Naive thymus-derived CD8-positive, alpha-beta T cell (primary cell): ENCODE data around the gene MAD1L1. TPM values are rescaled to one million over a fixed set of nuclear protein-coding genes. Genes with fewer than 3 reads are reported as not detected.
A peak's percentile ranks its signal among the peaks of the same experiment; 100 is the strongest.

ENCODE experiments used
- ATAC-seq, 2 donors: fragments of 150-1000 bp; cut with Tn5 transposase in 1 of 2; sonication (Bioruptor Pico), chemical (Tn5 transposase) in 1 of 2; 1 replicate in 1 of 2; 2 replicates in 1 of 2; pipeline ENCODE4 v1.10.0; 2021; ENCODE audit warnings: mild to moderate bottlenecking in 2 of 2, moderate library complexity in 2 of 2
- POLR2A ChIA-PET: fragments of 350-600 bp; sonication (Branson Sonifier 250); formaldehyde crosslinking; loops from one replicate; lab custom pipeline; 2021; ENCODE audit warnings: antibody characterized with exemption; lab: Charles Lee
- DNase-seq, 10 donors: peaks; one replicate each; pipeline versions ENCODE4 v3.0.0 to v3.0.0-alpha.2; 2020 to 2022
- H3K27ac Mint-ChIP-seq, 10 donors: one replicate each; pipeline ENCODE4 v1.8.0; 2020 to 2022; ENCODE audit warnings: mild to moderate bottlenecking in 10 of 10, mixed read lengths in 10 of 10, moderate library complexity in 4 of 10, inconsistent platforms in 1 of 10
- H3K27me3 Mint-ChIP-seq, 5 donors: one replicate each; pipeline ENCODE4 v1.8.0; 2021 to 2022; ENCODE audit warnings: mixed read lengths in 5 of 5
- H3K36me3 Mint-ChIP-seq, 3 donors: one replicate each; pipeline ENCODE4 v1.8.0; 2020 to 2022; ENCODE audit warnings: mixed read lengths in 3 of 3, mild to moderate bottlenecking in 2 of 3, inconsistent platforms in 1 of 3
- H3K4me1 Mint-ChIP-seq, 4 donors: one replicate each; pipeline ENCODE4 v1.8.0; 2021 to 2022; ENCODE audit warnings: mixed read lengths in 4 of 4
- H3K4me3 Mint-ChIP-seq, 10 donors: one replicate each; pipeline ENCODE4 v1.8.0; 2020 to 2022; ENCODE audit warnings: mild to moderate bottlenecking in 10 of 10, mixed read lengths in 10 of 10, moderate library complexity in 6 of 10, inconsistent platforms in 1 of 10
- H3K9me3 Mint-ChIP-seq, 9 donors: one replicate each; pipeline ENCODE4 v1.8.0; 2020 to 2022; ENCODE audit warnings: mixed read lengths in 9 of 9, mild to moderate bottlenecking in 3 of 9, inconsistent platforms in 1 of 9, moderate library complexity in 1 of 9
- polyA plus RNA-seq, 3 donors: library from polyadenylated mRNA; unstranded; fragments of 300-500 nt; fragmentation: Illumina TruSeq; gene quantifications; one replicate each; pipeline ENCODE4 v1.2.3, GENCODE V29; 2021
- total RNA-seq, 8 experiments: library from RNA in 2 of 8; stranded (reverse) in 2 of 8; gene quantifications; one replicate each; pipeline ENCODE4 v1.2.3 and lab custom pipeline; 2021 to 2026

The MAD1L1 gene
- total and polyA plus RNA-seq, 5 experiments from 2014 or later: 84.5 to 243 (median 146) TPM

DNA sequence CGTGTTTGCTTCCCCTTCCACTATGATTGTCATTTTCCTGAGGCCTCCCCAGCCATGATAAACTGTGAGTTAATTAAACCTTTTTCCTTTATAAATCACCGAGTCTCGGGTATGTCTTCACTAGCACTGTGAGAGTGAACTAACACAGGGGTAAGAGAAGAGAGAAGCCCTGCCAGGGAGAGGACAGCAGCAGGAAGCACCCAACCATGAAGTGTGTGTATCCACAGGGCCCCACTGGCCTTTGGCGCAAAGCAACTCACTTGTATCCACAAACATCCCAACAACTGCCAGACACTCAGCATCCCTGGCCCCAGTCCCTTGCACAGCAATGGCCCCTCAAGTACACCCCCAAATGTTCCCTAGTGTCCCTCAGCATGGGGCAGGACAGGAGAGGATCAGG is 115.1 kb downstream of the MAD1L1 start:
- peaks cover 33 to 68% (median 53%) of the 10 kb centered on the region in 4 donors for H3K4me1 Mint-ChIP-seq
- POLR2A ChIA-PET: no interaction called here
- H3K36me3 Mint-ChIP-seq: peaks cover 0 to 2% (median 0%) of the 10 kb centered on the region in 3 donors
- H3K9me3 Mint-ChIP-seq: no peaks in the 10 kb centered on the region
- H3K27ac Mint-ChIP-seq: peak overlapping the region in 7 of 10 donors; percentile 14 to 82 (median 79)
- H3K4me3 Mint-ChIP-seq: peak overlapping the region in 3 of 10 donors; percentile 15 to 38 (median 22)
- no peaks in the 10 kb centered on the region for H3K27me3 Mint-ChIP-seq
- no peak for ATAC-seq
- DNase-seq: no peak

DNA sequence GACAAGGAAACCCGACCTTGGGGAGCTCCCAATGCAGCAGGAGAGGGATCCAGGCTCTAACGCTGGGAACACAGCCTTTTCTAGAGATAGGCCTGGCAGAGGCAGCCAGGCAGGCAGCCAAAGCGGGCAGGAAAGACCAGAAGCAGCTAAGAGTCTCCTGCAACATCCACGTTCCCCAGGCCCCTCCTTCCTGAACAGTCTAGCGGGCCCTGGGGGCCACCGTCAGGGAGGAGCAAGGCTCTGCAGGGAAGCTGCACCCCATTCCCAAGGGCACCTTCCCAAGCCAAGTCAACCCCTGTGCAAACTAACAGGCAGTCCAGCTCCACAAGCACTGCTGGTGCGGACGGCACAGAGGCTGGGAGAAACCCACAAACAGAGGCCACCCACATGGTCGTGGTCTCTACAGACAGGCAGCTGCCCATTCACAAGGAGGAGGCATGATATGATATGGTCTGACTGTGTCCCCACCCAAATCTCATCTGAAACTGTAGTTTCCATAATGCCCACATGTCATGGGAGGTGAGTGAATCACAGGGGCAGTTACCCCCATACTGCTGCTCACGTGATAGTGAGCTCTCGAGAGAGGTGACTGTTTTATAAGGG is 115.7 kb downstream of the MAD1L1 start:
- Mint-ChIP-seq H3K4me1 (peaks cover 35 to 74% (median 58%) of the 10 kb centered on the region in 4 donors), H3K27ac (peak overlapping the region in 8 of 10 donors; percentile 21 to 82 (median 62)), H3K4me3 (no peak overlapping the region), H3K27me3 (no peaks in the 10 kb centered on the region), H3K9me3 (no peaks in the 10 kb centered on the region), H3K36me3 (peaks cover 0 to 2% (median 0%) of the 10 kb centered on the region in 3 donors)
- ATAC-seq: no peak
- POLR2A ChIA-PET: no interaction called here
- no peak for DNase-seq

DNA sequence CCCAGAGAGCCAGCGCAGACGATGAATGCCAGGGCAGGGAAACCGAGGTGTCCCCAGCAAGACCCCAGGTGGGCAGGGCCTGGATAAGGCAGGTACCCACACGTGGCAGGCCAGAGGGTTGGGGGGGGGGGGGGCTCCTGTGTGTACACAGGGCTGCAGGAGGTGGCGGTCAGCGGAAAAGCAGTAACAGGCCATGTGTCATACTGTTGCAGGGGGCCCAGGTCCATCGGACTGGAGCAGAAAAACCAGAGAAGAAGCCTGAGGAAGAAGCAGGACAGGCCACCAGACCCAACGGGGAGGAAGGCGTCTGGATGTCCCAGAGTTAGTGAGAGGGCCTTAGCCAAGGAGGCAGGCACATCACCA is 116.3 kb downstream of the MAD1L1 start:
- H3K4me1 Mint-ChIP-seq: peaks cover 38 to 77% (median 64%) of the 10 kb centered on the region in 4 donors
- POLR2A ChIA-PET: no interaction called here

DNA sequence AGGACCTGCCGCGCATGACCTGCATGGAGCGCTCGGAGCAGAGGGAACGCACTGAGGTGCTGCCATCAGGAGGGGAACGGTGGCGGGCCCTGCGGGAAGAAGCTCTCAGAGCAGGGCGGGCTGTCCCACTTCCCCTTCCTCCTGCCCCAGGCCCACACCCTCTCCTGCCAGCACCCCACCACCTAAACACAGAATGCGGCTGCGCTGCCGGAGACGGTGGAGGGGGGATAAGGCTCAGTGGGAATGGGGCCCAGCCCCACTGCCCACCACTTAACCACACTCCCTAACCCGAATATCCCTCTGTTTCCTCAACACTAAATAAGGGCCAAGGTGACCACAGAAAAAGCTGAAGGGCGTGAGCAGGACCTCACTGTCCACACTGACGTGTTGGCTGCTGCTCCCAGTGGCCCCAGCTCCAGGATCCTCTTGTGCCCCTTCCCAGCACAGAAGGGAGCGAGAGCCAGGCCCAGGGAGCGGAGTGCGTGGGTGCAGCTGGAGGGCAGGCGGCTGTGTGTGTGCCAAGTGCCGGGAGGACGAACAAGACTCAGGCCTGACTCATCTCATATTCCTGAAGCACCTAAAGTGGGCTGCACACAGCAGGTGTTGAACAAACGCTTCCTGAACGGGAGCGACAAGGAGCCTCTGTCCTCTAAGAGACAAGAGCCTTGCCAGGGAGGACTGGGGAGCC is 116.8 kb downstream of the MAD1L1 start:
- DNase-seq (no peak), ATAC-seq (peak in 1 of 2 donors; percentile 17)
- no peaks in the 10 kb centered on the region for H3K27me3 Mint-ChIP-seq
- peak overlapping the region in 8 of 10 donors; percentile 16 to 77 (median 62) for H3K27ac Mint-ChIP-seq
- POLR2A ChIA-PET: interaction anchor here (0.6 kb wide), 1 partner anchor 23 kb away, joined by 3 read pairs; no protein-coding TSS in a partner anchor
- H3K4me1 Mint-ChIP-seq: peaks cover 41 to 82% (median 69%) of the 10 kb centered on the region in 4 donors
- no peaks in the 10 kb centered on the region for H3K9me3 Mint-ChIP-seq
- peak overlapping the region in 8 of 10 donors; percentile 4 to 60 (median 32) for H3K4me3 Mint-ChIP-seq
- peaks cover 0 to 2% (median 0%) of the 10 kb centered on the region in 3 donors for H3K36me3 Mint-ChIP-seq

More for the DNA sequence above, 116.3 kb downstream of the MAD1L1 start:
- ATAC-seq: no peak
- Mint-ChIP-seq H3K9me3 (no peaks in the 10 kb centered on the region), H3K27ac (peak overlapping the region in 5 of 10 donors; percentile 46 to 75 (median 55)), H3K36me3 (peaks cover 0 to 2% (median 0%) of the 10 kb centered on the region in 3 donors), H3K27me3 (no peaks in the 10 kb centered on the region), H3K4me3 (no peak overlapping the region)
- no peak for DNase-seq

DNA sequence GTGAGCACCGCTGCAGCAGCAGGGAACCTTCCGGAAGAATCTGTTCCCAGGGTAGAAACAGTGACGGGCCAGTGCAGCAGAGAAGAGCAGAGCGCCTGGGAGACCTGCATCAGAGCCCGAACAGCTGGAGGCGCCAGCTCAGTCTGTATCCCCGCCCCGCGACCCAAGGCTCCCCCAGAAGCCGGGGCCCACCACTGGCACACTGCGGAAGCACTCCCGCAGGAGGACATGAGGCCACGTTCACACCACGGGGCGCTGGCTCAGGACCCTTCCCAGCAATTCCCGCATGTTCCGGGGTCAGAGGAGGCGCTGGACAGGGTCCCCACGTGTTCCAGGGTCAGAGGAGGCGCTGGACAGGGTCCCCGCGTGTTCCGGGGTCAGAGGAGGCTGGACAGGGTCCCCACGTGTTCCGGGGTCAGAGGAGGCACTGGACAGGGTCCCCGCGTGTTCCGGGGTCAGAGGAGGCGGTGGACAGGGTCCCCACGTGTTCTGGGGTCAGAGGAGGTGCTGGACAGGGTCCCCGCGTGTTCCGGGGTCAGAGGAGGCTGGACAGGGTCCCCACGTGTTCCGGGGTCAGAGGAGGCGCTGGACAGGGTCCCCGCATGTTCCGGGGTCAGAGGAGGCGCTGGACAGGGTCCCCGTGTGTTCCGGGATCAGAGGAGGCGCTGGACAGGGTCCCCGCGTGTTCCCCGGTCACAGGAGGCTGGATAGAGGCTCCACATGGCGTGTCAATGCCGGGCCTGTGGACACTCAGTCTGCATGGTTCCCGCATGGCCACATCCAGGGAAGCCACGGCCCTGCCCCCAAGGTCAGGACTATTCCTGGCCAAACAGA is 117.6 kb downstream of the MAD1L1 start:
- H3K4me1 Mint-ChIP-seq: peaks cover 40 to 82% (median 68%) of the 10 kb centered on the region in 4 donors
- POLR2A ChIA-PET: interaction anchor here (0.6 kb wide), 1 partner anchor 22 kb away, joined by 3 read pairs; no protein-coding TSS in a partner anchor
- peak overlapping the region in 6 of 10 donors; percentile 4 to 71 (median 52) for H3K4me3 Mint-ChIP-seq
- H3K27me3 Mint-ChIP-seq: no peaks in the 10 kb centered on the region
- H3K27ac Mint-ChIP-seq: peak overlapping the region in 7 of 10 donors; percentile 32 to 85 (median 57)
- DNase-seq (no peak), ATAC-seq (no peak)
- peaks cover 0 to 2% (median 2%) of the 10 kb centered on the region in 3 donors for H3K36me3 Mint-ChIP-seq
- H3K9me3 Mint-ChIP-seq: no peaks in the 10 kb centered on the region

DNA sequence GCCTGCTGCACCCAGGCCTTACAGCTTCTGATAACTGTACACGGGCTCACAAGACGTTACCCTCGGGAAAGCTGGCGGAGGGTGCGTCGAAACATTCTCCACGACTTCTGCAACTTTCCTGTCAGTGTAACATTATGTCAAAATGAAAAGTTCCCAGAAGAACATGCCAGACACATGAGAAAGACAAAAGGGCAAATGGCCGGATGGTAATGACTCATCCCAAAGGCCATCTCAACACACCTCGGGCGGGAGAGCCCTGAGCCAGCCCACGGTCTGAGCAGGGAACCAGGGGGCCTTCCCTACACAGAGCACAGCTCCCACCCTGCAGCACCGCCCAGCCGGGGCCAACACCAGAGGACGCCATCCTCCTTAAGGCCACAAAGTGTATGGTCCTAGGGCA is 118.7 kb downstream of the MAD1L1 start:
- Mint-ChIP-seq H3K4me1 (peaks cover 34 to 77% (median 59%) of the 10 kb centered on the region in 4 donors), H3K36me3 (peaks cover 0 to 2% (median 0%) of the 10 kb centered on the region in 3 donors), H3K9me3 (no peaks in the 10 kb centered on the region), H3K27ac (peak overlapping the region in 3 of 10 donors; percentile 15 to 49 (median 39)), H3K27me3 (no peaks in the 10 kb centered on the region), H3K4me3 (peak overlapping the region in 4 of 10 donors; percentile 14 to 72 (median 16))
- DNase-seq (no peak), ATAC-seq (no peak)
- POLR2A ChIA-PET: interaction anchor here (0.7 kb wide), 1 partner anchor 9 kb away, joined by 3 read pairs; no protein-coding TSS in a partner anchor

DNA sequence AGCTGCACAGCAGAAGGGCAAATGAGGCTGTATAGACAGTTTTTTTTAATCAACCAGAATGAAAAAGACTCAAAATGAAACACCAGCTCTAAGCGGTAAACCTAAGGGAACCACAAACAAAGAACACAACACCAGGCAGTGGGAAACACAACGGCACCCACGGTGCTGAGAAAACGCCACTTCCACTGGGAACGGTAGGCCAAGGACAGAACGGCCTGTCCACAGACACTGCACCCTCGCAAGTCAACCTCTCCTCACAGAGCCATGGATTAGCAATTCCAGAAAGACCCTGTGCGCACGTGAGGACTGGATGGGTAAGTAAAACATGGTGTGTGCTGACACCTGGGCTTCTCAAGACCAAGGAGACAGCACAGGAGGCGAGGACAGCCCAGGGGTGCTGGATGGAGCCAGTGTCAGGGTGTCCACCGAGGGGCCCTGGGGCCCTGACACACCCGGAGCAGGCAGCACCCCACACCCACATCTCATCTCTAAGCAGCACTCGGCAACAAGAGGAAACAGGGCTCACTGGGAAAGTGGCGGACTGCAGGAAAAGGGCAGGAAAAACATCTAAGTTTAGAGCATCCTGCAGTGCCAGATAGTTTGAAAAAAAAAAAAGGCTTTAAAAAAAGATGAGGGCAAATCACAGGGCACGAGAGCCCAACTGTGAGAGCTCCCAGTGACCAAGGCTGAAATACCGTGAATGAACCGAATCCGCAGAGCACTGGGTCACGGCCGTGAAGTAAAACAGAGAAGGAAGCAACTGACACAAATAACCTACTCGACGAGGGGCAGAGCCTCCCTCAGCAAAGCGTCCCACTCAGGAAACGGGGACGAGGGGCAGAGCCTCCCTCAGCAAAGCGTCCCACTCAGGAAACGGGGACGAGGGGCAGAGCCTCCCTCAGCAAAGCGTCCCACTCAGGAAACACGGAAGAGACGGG is 120.2 kb downstream of the MAD1L1 start:
- Mint-ChIP-seq H3K27ac (peak overlapping the region; percentile 51 to 90 (median 75)), H3K4me1 (peaks cover 31 to 65% (median 52%) of the 10 kb centered on the region in 4 donors), H3K9me3 (no peaks in the 10 kb centered on the region), H3K27me3 (no peaks in the 10 kb centered on the region), H3K4me3 (peak overlapping the region; percentile 62 to 86 (median 72)), H3K36me3 (peaks cover 0 to 2% (median 0%) of the 10 kb centered on the region in 3 donors)
- POLR2A ChIA-PET: interaction anchor here (0.7 to 1.9 kb wide), 3 partner anchors 7 to 172 kb away, joined by 3 to 8 read pairs (median 3); no protein-coding TSS in a partner anchor
- peak; percentile 58 to 59 for ATAC-seq
- DNase-seq: peak in 1 of 10 donors; percentile 24

DNA sequence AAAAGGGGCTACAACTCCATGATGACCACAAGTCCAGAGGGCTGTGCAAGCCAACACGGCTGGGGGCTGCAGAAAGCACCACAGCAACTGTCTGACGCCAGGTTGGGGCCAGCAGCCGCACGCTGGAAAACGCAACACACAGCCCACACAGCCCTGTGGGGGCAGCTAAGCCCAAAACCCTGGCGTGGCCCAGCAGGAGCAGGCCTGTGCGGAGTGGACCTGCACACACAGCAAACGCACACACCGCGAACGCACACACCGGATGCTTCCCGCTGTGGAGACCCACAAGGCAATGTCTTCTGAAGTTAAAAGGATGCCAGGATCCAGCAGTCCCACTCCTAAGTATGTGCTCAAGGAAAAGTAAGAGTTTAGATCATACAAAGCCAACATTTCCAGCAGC is 121.2 kb downstream of the MAD1L1 start:
- POLR2A ChIA-PET: interaction anchor here (1.1 to 1.9 kb wide), 3 partner anchors 8 to 171 kb away, joined by 3 to 8 read pairs (median 3); no protein-coding TSS in a partner anchor
- H3K4me3 Mint-ChIP-seq: peak overlapping the region in 9 of 10 donors; percentile 66 to 86 (median 77)
- no peaks in the 10 kb centered on the region for H3K9me3 Mint-ChIP-seq
- H3K27ac Mint-ChIP-seq: peak overlapping the region in 8 of 10 donors; percentile 48 to 90 (median 72)
- ATAC-seq: no peak
- H3K27me3 Mint-ChIP-seq: no peaks in the 10 kb centered on the region
- H3K36me3 Mint-ChIP-seq: peaks cover 0 to 2% (median 0%) of the 10 kb centered on the region in 3 donors
- H3K4me1 Mint-ChIP-seq: peaks cover 30 to 59% (median 48%) of the 10 kb centered on the region in 4 donors
- no peak for DNase-seq

DNA sequence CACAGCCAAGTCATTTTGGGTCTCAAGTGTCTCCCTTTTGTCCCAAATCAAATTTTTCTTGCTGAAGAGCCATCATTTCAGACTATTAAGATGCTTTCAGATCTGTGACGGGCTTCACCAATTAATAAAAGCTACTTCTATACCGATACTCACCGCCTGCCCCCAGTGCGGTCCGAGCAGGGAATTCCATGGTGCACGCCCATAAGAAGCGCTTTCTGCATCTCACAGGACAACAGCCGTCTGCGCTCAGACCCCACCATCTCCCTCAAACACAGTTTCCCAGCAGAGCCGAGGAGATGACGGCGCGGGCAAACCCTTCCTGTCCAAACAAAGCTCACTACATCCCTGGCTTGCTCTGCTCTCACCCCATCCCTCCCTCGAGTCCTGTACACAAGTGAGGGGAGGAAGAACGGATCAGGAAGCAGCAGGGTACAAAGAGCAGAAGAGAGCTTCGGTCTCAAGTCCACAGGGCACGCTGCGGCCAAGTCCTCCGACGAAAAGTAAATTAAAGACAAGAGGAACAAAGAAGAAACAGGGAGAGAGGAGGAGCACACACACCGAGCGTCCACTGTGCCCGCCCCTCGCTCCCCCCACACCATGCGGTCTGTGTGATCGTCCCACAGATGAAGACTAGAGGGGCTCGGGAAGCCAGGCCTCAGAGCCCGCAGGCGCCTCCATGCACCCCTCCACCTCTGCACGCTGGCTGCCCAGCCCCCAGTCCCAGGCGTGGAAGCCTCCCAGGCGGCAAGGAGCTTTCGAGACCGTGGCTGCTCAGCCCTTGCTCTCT is 121.9 kb downstream of the MAD1L1 start:
- DNase-seq (no peak), ATAC-seq (peak; percentile 21 to 33)
- POLR2A ChIA-PET: interaction anchor here (1.1 to 1.9 kb wide), 2 partner anchors 9 to 26 kb away, joined by 3 to 8 read pairs; no protein-coding TSS in a partner anchor
- H3K9me3 Mint-ChIP-seq: no peaks in the 10 kb centered on the region
- peaks cover 0 to 2% (median 0%) of the 10 kb centered on the region in 3 donors for H3K36me3 Mint-ChIP-seq
- H3K27me3 Mint-ChIP-seq: no peaks in the 10 kb centered on the region
- H3K4me3 Mint-ChIP-seq: peak overlapping the region; percentile 54 to 83 (median 74)
- H3K27ac Mint-ChIP-seq: peak overlapping the region in 9 of 10 donors; percentile 41 to 90 (median 66)
- H3K4me1 Mint-ChIP-seq: peaks cover 29 to 54% (median 44%) of the 10 kb centered on the region in 4 donors

DNA sequence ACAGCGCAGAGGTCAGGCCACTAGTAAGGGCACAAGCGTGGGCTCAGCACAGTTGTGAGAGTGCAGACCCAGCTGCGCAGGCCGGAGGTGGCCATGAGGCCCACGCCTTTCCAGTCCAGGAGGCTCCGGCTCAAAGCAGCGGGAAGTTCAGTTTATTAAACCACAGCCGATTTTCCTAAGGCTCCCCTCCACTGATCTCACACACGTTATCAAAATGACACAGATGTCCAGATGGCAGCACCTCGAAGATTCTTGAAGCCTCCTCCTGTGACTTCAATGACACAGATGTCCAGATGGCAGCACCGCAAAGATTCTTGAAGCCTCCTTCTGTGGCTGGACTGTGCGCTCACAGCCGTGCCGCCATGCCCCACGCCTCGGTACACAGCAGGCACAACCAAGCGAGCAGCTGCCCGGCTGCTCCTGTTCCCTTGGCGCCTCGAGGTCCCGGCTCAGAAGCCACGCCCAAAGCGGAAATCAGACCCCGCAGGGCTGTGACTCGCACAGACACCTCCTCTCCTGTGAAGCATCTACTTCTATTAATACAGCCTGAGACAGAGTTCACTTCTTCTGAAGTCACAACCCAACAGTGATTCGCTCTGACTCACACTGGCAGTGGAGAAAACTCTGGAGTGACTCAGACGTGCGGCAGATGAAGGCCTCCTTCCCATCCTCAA is 122.7 kb downstream of the MAD1L1 start:
- H3K27ac Mint-ChIP-seq: peak overlapping the region in 4 of 10 donors; percentile 41 to 59 (median 56)

More for the DNA sequence above, 122.7 kb downstream of the MAD1L1 start:
- POLR2A ChIA-PET: interaction anchor here (1.9 kb wide), 1 partner anchor 10 kb away, joined by 8 read pairs; no protein-coding TSS in a partner anchor
- Mint-ChIP-seq H3K4me1 (peaks cover 28 to 50% (median 42%) of the 10 kb centered on the region in 4 donors), H3K36me3 (peaks cover 0 to 2% (median 0%) of the 10 kb centered on the region in 3 donors), H3K4me3 (peak overlapping the region in 6 of 10 donors; percentile 32 to 83 (median 73)), H3K27me3 (no peaks in the 10 kb centered on the region), H3K9me3 (no peaks in the 10 kb centered on the region)
- no peak for ATAC-seq
- DNase-seq: no peak
